Body of pancreas (tissue), 4 donors: ENCODE data around the gene AGAP3.

Source experiments
- CTCF ChIP-seq, 7 experiments: fragments of 450-650 bp in 4 of 7; fragments of 200-600 bp in 3 of 7; sonication (generic) in 3 of 7; IDR thresholded peaks; one replicate each; pipeline ENCODE4 v1.5.1; 2016 to 2019; ENCODE audit warnings: antibody characterized with exemption in 7 of 7
- POLR2A ChIP-seq, 3 donors: fragments of 450-650 bp; IDR thresholded peaks; one replicate each; pipeline ENCODE4 v1.6.1; 2016; ENCODE audit warnings: antibody characterized with exemption in 3 of 3, mild to moderate bottlenecking in 2 of 3

DNA sequence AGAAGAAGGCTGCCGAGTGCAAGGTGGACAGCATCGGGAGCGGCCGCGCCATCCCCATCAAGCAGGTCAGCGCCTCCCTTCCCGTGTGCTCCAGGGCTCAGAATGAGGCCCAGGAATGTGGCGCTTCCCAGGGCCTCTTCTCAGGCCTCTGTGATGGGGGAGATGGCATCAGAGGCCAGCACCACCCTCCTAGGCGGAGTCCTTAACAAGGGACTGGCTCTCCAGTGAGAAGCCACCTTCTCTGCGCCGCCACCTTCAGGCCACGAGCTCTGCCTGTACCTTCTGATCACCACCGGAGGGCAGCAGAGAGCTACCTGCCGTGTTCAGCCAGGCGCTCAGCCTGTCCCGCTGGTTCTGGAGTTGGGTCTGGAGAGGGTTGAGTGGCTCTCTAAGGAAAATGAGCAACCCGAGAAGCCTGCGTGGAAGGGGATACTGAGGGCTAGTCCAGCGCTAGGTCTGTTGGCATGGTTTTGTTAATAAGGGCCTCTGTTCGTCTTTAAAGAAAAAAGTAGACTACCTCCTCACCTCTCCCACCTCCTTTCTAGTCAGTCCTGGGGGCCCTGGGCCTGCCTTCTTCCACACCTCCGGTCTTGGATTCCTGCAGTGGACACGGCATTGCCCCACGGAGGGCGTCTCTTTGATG is 37.7 kb downstream of the AGAP3 start:
- TF ChIP-seq CTCF (IDR thresholded peaks at IDR 0.05), result peak; percentile 95 to 98 (median 98)
- no peak for TF ChIP-seq POLR2A (IDR thresholded peaks at IDR 0.05)
